Measurements from ENCODE around the gene GLT8D2. TPM values are rescaled to one million over a fixed set of nuclear protein-coding genes. Genes with fewer than 3 reads are reported as not detected.

The GLT8D2 gene
- total and polyA plus RNA-seq, 2 experiments from 2014 or later: 4.2 to 8.5 TPM

DNA sequence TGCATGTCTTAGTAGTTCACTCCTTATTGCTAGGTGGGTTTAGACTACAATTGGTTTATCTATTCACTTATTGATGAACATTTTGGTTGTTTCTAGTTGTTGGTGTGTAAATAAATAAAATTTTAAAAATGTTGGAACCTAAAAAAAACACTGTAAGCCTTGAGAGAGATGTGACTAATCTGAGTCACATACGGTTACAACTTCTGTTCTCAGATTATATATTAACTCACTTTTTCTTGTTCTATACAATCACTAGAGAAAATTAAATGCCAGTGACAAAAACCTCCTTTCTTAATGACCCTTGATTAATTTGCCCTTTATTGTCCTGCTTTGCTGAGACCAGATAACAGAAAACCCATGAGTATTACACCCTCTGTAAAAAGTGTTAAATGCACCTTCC lies 91.4 kb downstream of the GLT8D2 start (continued):
- TF ChIP-seq, protein P1, sequence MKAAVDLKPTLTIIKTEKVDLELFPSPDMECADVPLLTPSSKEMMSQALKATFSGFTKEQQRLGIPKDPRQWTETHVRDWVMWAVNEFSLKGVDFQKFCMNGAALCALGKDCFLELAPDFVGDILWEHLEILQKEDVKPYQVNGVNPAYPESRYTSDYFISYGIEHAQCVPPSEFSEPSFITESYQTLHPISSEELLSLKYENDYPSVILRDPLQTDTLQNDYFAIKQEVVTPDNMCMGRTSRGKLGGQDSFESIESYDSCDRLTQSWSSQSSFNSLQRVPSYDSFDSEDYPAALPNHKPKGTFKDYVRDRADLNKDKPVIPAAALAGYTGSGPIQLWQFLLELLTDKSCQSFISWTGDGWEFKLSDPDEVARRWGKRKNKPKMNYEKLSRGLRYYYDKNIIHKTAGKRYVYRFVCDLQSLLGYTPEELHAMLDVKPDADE (IDR thresholded peaks at IDR 0.05): no peak
- TF ChIP-seq EZH2 (IDR thresholded peaks at IDR 0.05; ENCODE audit: low read depth, unreplicated experiment): no peak
- no peak for TF ChIP-seq ZNF331 (CRISPR knock-in tag; IDR thresholded peaks at IDR 0.05; ENCODE audit: low read depth)
- no peak for TF ChIP-seq JUNB (IDR thresholded peaks at IDR 0.05; ENCODE audit: unreplicated experiment)
- no peak for TF ChIP-seq ZNF114 (CRISPR knock-in tag; IDR thresholded peaks at IDR 0.05)
- TF ChIP-seq CREB1 (CRISPR knock-in tag; IDR thresholded peaks at IDR 0.05; ENCODE audit: low read depth): no peak
- no peak for TF ChIP-seq STAT1 (IDR thresholded peaks at IDR 0.05; ENCODE audit: unreplicated experiment)
- TF ChIP-seq, protein P2, sequence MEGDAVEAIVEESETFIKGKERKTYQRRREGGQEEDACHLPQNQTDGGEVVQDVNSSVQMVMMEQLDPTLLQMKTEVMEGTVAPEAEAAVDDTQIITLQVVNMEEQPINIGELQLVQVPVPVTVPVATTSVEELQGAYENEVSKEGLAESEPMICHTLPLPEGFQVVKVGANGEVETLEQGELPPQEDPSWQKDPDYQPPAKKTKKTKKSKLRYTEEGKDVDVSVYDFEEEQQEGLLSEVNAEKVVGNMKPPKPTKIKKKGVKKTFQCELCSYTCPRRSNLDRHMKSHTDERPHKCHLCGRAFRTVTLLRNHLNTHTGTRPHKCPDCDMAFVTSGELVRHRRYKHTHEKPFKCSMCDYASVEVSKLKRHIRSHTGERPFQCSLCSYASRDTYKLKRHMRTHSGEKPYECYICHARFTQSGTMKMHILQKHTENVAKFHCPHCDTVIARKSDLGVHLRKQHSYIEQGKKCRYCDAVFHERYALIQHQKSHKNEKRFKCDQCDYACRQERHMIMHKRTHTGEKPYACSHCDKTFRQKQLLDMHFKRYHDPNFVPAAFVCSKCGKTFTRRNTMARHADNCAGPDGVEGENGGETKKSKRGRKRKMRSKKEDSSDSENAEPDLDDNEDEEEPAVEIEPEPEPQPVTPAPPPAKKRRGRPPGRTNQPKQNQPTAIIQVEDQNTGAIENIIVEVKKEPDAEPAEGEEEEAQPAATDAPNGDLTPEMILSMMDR (conservative IDR thresholded peaks at IDR 0.05; ENCODE audit: low read depth in 2 of 2): no peak

DNA sequence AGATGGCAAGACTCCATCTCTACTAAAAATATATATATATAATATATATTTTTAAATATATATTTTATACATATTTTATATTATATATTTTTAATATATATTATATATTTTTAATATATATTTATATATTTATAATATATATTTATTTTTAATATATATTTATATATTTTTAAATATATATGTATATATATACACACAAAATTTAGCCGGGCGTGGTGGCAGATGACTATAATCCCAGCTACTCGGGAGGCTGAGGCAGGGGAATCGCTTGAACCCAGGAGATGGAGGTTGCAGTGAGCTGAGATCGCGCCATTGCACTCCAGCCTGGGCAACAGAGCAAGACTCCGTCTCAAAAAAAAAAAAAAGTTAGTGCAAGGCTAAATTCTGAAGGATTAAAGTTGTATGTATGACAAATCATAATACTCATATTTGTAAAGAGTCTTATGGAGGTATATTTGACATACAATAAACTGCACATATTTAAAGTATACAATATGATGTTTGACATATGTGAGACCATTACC lies 92.1 kb downstream of the GLT8D2 start:
- no peak for ATAC-seq
- Mint-ChIP-seq H3K27me3 (ENCODE audit: insufficient read depth, low read depth, poor library complexity) (peaks cover 13% of the 10 kb centered on the region), H3K27ac (peak overlapping the region; percentile 97), H3K4me3 (peak overlapping the region; percentile 87), H3K4me1 (peaks cover 15% of the 10 kb centered on the region), H3K36me3 (ENCODE audit: low read depth) (peaks cover 12% of the 10 kb centered on the region), H3K9me3 (no peaks in the 10 kb centered on the region)
- no peaks in the 10 kb centered on the region for H3F3A ChIP-seq (replicated peaks; ENCODE audit: low read depth)
- peaks cover 5% of the 10 kb centered on the region; the same call in 1 of the 2 replicates for H3K36me3 ChIP-seq (ENCODE audit: insufficient read depth)
- 0 out of 2 replicates have a peak, but pooled peaks cover 4% of the 10 kb centered on the region for H4K20me1 ChIP-seq (replicated peaks; ENCODE audit: insufficient read depth)
- peaks cover 9% of the 10 kb centered on the region for H3K4me1 ChIP-seq (ENCODE audit: insufficient read depth)
- H3K4me3 ChIP-seq: peak overlapping the region; percentile 94
- no peak for DNase-seq (ENCODE audit: low spot score)
- H3K9me2 ChIP-seq (ENCODE audit: insufficient read depth): no peaks in the 10 kb centered on the region
- no peak overlapping the region for H2AFZ ChIP-seq
- no peaks in the 10 kb centered on the region for H3K27me3 ChIP-seq (ENCODE audit: insufficient read depth)
- H3K27ac ChIP-seq (ENCODE audit: low read depth): peak overlapping the region; percentile 99
- H3K79me2 ChIP-seq (replicated peaks; ENCODE audit: insufficient read depth): peaks cover 34% of the 10 kb centered on the region
- no peak overlapping the region for H3K4me2 ChIP-seq
- TF ChIP-seq ZNF114 (CRISPR knock-in tag; IDR thresholded peaks at IDR 0.05) (no peak), POLR2AphosphoS5 (IDR thresholded peaks at IDR 0.05; ENCODE audit: low read depth) (no peak), EZH2 (IDR thresholded peaks at IDR 0.05; ENCODE audit: low read depth, unreplicated experiment) (no peak)
- TF ChIP-seq, protein P2 (conservative IDR thresholded peaks at IDR 0.05; ENCODE audit: low read depth in 2 of 2): no peak
- TF ChIP-seq, protein P3, sequence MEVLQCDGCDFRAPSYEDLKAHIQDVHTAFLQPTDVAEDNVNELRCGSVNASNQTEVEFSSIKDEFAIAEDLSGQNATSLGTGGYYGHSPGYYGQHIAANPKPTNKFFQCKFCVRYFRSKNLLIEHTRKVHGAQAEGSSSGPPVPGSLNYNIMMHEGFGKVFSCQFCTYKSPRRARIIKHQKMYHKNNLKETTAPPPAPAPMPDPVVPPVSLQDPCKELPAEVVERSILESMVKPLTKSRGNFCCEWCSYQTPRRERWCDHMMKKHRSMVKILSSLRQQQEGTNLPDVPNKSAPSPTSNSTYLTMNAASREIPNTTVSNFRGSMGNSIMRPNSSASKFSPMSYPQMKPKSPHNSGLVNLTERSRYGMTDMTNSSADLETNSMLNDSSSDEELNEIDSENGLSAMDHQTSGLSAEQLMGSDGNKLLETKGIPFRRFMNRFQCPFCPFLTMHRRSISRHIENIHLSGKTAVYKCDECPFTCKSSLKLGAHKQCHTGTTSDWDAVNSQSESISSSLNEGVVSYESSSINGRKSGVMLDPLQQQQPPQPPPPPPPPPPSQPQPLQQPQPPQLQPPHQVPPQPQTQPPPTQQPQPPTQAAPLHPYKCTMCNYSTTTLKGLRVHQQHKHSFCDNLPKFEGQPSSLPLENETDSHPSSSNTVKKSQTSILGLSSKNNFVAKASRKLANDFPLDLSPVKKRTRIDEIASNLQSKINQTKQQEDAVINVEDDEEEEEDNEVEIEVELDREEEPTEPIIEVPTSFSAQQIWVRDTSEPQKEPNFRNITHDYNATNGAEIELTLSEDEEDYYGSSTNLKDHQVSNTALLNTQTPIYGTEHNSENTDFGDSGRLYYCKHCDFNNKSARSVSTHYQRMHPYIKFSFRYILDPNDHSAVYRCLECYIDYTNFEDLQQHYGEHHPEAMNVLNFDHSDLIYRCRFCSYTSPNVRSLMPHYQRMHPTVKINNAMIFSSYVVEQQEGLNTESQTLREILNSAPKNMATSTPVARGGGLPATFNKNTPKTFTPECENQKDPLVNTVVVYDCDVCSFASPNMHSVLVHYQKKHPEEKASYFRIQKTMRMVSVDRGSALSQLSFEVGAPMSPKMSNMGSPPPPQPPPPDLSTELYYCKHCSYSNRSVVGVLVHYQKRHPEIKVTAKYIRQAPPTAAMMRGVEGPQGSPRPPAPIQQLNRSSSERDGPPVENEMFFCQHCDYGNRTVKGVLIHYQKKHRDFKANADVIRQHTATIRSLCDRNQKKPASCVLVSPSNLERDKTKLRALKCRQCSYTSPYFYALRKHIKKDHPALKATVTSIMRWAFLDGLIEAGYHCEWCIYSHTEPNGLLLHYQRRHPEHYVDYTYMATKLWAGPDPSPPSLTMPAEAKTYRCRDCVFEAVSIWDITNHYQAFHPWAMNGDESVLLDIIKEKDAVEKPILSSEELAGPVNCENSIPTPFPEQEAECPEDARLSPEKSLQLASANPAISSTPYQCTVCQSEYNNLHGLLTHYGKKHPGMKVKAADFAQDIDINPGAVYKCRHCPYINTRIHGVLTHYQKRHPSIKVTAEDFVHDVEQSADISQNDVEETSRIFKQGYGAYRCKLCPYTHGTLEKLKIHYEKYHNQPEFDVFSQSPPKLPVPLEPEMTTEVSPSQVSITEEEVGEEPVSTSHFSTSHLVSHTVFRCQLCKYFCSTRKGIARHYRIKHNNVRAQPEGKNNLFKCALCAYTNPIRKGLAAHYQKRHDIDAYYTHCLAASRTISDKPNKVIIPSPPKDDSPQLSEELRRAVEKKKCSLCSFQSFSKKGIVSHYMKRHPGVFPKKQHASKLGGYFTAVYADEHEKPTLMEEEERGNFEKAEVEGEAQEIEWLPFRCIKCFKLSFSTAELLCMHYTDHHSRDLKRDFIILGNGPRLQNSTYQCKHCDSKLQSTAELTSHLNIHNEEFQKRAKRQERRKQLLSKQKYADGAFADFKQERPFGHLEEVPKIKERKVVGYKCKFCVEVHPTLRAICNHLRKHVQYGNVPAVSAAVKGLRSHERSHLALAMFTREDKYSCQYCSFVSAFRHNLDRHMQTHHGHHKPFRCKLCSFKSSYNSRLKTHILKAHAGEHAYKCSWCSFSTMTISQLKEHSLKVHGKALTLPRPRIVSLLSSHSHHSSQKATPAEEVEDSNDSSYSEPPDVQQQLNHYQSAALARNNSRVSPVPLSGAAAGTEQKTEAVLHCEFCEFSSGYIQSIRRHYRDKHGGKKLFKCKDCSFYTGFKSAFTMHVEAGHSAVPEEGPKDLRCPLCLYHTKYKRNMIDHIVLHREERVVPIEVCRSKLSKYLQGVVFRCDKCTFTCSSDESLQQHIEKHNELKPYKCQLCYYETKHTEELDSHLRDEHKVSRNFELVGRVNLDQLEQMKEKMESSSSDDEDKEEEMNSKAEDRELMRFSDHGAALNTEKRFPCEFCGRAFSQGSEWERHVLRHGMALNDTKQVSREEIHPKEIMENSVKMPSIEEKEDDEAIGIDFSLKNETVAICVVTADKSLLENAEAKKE (CRISPR knock-in tag; IDR thresholded peaks at IDR 0.05): no peak
